ENCODE measurements around the gene PRAME. TPM values are rescaled to one million over a fixed set of nuclear protein-coding genes. Genes with fewer than 3 reads are reported as not detected.
"Not testable (repeated sequence)": the region's sequence is repeated elsewhere in the genome, so short reads cannot be mapped to it uniquely, and the experiment has no call there.

The PRAME gene
- total RNA-seq, 2 experiments from 2014 or later: not detected

DNA sequence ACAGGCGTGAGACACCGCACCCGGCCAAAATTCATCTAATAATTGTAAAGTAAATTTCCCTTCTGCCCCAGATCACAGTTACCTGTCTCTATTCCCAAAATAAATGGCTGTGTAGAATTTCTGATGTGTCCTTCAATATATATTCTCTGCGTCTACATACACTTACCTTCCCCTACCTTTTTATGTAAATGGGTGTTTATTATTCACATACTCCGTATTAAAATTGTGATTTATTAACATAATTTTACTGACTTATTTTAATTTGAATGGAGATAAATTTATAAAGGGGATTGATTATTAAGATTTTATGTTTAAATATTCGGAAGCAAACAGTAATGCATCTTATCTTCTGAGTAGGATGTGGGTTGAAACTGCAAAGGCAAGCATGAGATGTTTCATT, 22.6 kb downstream of the PRAME start:
- H3K27me3 Mint-ChIP-seq: peaks cover 2% of the 10 kb centered on the region
- TF ChIP-seq, protein P1, sequence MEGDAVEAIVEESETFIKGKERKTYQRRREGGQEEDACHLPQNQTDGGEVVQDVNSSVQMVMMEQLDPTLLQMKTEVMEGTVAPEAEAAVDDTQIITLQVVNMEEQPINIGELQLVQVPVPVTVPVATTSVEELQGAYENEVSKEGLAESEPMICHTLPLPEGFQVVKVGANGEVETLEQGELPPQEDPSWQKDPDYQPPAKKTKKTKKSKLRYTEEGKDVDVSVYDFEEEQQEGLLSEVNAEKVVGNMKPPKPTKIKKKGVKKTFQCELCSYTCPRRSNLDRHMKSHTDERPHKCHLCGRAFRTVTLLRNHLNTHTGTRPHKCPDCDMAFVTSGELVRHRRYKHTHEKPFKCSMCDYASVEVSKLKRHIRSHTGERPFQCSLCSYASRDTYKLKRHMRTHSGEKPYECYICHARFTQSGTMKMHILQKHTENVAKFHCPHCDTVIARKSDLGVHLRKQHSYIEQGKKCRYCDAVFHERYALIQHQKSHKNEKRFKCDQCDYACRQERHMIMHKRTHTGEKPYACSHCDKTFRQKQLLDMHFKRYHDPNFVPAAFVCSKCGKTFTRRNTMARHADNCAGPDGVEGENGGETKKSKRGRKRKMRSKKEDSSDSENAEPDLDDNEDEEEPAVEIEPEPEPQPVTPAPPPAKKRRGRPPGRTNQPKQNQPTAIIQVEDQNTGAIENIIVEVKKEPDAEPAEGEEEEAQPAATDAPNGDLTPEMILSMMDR (IDR thresholded peaks at IDR 0.05): no peak
- H3K4me1 Mint-ChIP-seq (ENCODE audit: low read depth): no peaks in the 10 kb centered on the region
- no peak for DNase-seq
- no peak overlapping the region for H3K4me3 Mint-ChIP-seq
- H3K9me3 Mint-ChIP-seq: no peaks in the 10 kb centered on the region
- ChIA-PET POLR2A (no interaction called here), CTCF (no interaction called here)
- no peaks in the 10 kb centered on the region for H3K36me3 Mint-ChIP-seq (ENCODE audit: low read depth)
- intact Hi-C loops (cut with micrococcal nuclease): no loop called here
- no peak overlapping the region for H3K27ac Mint-ChIP-seq
- ATAC-seq: no peak

- H3K9me3 Mint-ChIP-seq: no peaks in the 10 kb centered on the region
These were observed 23.4 kb downstream of the PRAME start for GRCh38 chr22:22535662-22536061.

DNA sequence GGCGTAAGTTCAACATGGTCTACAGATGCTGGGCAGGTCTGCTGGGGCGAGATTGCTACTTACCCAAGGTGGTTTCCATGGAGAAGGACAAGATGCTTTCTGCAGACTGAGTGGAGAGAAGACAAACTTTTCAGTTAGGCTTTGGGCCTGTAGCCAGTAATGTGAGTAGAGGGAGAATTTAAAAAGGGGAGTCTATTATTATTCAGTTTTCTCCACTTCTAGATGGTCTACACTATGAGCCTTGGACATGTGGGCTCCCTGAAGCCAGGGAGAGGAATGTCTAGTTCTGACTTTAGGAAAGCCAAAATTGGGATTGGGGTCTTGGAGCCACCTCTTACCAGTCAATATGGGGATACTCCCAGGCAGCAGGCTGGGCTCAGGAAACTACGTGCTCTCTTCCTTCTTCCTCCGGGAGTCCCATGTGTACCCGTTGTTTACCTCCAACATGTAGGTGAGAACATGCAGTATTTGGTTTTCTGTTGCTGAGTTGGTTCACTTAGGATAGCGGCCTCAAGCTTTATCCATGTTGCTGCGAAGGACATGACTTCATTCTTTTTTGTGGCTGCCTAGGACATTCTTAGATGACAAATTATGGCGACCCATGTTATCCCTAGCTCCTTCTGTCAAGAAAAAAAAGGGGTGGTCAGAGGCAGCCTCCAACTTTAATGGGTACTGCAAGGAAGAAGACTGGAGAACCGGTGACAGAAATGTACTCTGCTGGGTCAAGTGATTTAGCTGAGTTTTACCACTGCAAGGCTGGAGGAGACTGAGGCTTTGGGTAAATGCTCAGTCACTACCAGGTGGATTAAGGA, 24.3 kb downstream of the PRAME start:
- ChIA-PET POLR2A (no interaction called here), CTCF (interaction anchor here (1.0 kb wide), 1 partner anchor 534 kb away, joined by 3 read pairs; no protein-coding TSS in a partner anchor)
- intact Hi-C loops (cut with micrococcal nuclease): no loop called here
- Mint-ChIP-seq H3K36me3 (ENCODE audit: low read depth) (no peaks in the 10 kb centered on the region), H3K27ac (no peak overlapping the region), H3K27me3 (peaks cover 2% of the 10 kb centered on the region), H3K4me3 (no peak overlapping the region), H3K4me1 (ENCODE audit: low read depth) (no peaks in the 10 kb centered on the region), H3K9me3 (no peaks in the 10 kb centered on the region)
- no peak for DNase-seq
- TF ChIP-seq, protein P1 (IDR thresholded peaks at IDR 0.05): no peak
- ATAC-seq: no peak

More at GRCh38 chr22:22535662-22536061, 23.4 kb downstream of the PRAME start:
- Mint-ChIP-seq H3K27ac (no peak overlapping the region), H3K36me3 (ENCODE audit: low read depth) (no peaks in the 10 kb centered on the region), H3K4me1 (ENCODE audit: low read depth) (no peaks in the 10 kb centered on the region), H3K27me3 (peaks cover 2% of the 10 kb centered on the region), H3K4me3 (no peak overlapping the region)
- ATAC-seq (no peak), DNase-seq (no peak)
- TF ChIP-seq, protein P1 (IDR thresholded peaks at IDR 0.05): no peak
- CTCF ChIA-PET: interaction anchor here (1.0 kb wide), 1 partner anchor 533 kb away, joined by 3 read pairs; no protein-coding TSS in a partner anchor
- intact Hi-C loops (cut with micrococcal nuclease): no loop called here
- POLR2A ChIA-PET: no interaction called here

- TF ChIP-seq, protein P1 (IDR thresholded peaks at IDR 0.05): no peak
- intact Hi-C loops (cut with micrococcal nuclease): no loop called here
- CTCF ChIA-PET: interaction anchor here (0.7 to 1.7 kb wide), 2 partner anchors 25 to 53 kb away, joined by 3 to 4 read pairs; partner anchors contain the start of gene PRAME
- Mint-ChIP-seq H3K9me3 (no peaks in the 10 kb centered on the region), H3K27me3 (peaks cover 2% of the 10 kb centered on the region), H3K4me3 (no peak overlapping the region), H3K27ac (no peak overlapping the region), H3K36me3 (ENCODE audit: low read depth) (no peaks in the 10 kb centered on the region), H3K4me1 (ENCODE audit: low read depth) (no peaks in the 10 kb centered on the region)
- DNase-seq (no peak), ATAC-seq (no peak)
- POLR2A ChIA-PET: no interaction called here
These were observed 25.2 kb downstream of the PRAME start for GRCh38 chr22:22533863-22534262.

- CTCF ChIA-PET: interaction anchor here (0.7 to 1.7 kb wide), 3 partner anchors 25 to 54 kb away, joined by 3 to 4 read pairs (median 3); partner anchors contain the start of gene PRAME
- intact Hi-C loops (cut with micrococcal nuclease): no loop called here
- POLR2A ChIA-PET: no interaction called here
These were observed 25.6 kb downstream of the PRAME start for GRCh38 chr22:22533417-22533816.

DNA sequence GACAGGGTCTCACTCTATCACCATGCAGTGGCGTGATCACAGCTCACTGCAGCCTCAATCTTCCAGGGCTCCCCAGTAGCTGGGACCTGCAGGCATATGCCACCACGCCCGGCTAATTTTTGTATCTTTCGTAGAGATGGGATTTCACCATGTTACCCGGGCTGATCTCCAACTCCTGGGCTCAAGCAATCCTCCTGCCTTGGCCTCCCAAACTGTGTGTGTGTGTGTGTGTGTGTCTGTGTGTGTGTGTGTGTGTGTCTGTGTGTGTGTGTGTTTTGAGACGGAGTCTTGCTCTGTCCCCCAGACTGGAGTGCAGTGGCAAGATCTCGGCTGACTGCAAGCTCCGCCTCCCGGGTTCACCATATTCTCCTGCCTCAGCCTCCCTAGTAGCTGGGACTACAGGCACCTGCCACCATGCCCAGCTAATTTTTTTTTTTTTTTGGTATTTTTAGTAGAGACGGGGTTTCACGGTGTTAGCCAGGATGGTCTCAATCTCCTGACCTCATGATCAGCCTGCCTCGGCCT, 26.5 kb downstream of the PRAME start:
- DNase-seq; H3K4me3 Mint-ChIP-seq; H3K4me1 Mint-ChIP-seq (ENCODE audit: low read depth); H3K9me3 Mint-ChIP-seq; H3K27ac Mint-ChIP-seq; POLR2A ChIA-PET; ATAC-seq; intact Hi-C loops (cut with micrococcal nuclease); H3K27me3 Mint-ChIP-seq; H3K36me3 Mint-ChIP-seq (ENCODE audit: low read depth): not testable (repeated sequence)
- CTCF ChIA-PET: interaction anchor here (1.1 to 1.7 kb wide), 2 partner anchors 26 to 54 kb away, joined by 3 to 4 read pairs; partner anchors contain the start of gene PRAME

More at GRCh38 chr22:22533417-22533816, 25.6 kb downstream of the PRAME start:
- TF ChIP-seq, protein P1 (IDR thresholded peaks at IDR 0.05): no peak
- Mint-ChIP-seq H3K9me3 (no peaks in the 10 kb centered on the region), H3K27ac (no peak overlapping the region), H3K27me3 (peaks cover 2% of the 10 kb centered on the region), H3K4me1 (ENCODE audit: low read depth) (no peaks in the 10 kb centered on the region), H3K4me3 (no peak overlapping the region), H3K36me3 (ENCODE audit: low read depth) (no peaks in the 10 kb centered on the region)
- DNase-seq (no peak), ATAC-seq (no peak)

All from activated CD8-positive, alpha-beta T cell treated with anti-CD3 and anti-CD28 coated beads for 36 hours (primary cell).